Lung (tissue), 13 donors: Measurements from ENCODE around the gene CRACDL. TPM values are rescaled to one million over a fixed set of nuclear protein-coding genes. Genes with fewer than 3 reads are reported as not detected.

Experiments
- ATAC-seq: fragments of 200-7000 bp; cut with Tn5 transposase; one replicate; pipeline ENCODE4 v1.9.1; 2020; ENCODE audit warnings: moderate number of reproducible peaks; ENCODE audit not compliant: insufficient read depth, low FRiP score
- DNase-seq, 3 donors: peaks; one replicate each; pipeline ENCODE4 v3.0.0-alpha.2; 2013 to 2017
- H3K27ac ChIP-seq, 2 donors: one replicate each; pipeline ENCODE4 v1.5.1; 2013; ENCODE audit warnings: mild to moderate bottlenecking in 2 of 2, moderate library complexity in 2 of 2, control low read depth in 1 of 2, inconsistent platforms in 1 of 2, low read depth in 1 of 2, low read length in 1 of 2
- H3K27me3 ChIP-seq, 3 donors: one replicate each; pipeline ENCODE4 v1.5.1; 2013; ENCODE audit warnings: low read length in 2 of 3; ENCODE audit not compliant: control insufficient read depth in 3 of 3, insufficient read depth in 3 of 3
- H3K36me3 ChIP-seq, 4 donors: one replicate each; pipeline ENCODE4 v1.5.1; 2013; ENCODE audit warnings: low read length in 4 of 4, mild to moderate bottlenecking in 1 of 4, moderate library complexity in 1 of 4; ENCODE audit not compliant: control insufficient read depth in 4 of 4, insufficient read depth in 4 of 4
- H3K4me1 ChIP-seq, 5 donors: one replicate each; pipeline ENCODE4 v1.5.1; 2013; ENCODE audit warnings: low read length in 5 of 5, mild to moderate bottlenecking in 2 of 5, moderate library complexity in 1 of 5; ENCODE audit not compliant: control insufficient read depth in 5 of 5, insufficient read depth in 5 of 5
- H3K4me3 ChIP-seq: one replicate; pipeline ENCODE4 v1.5.1; 2013; ENCODE audit warnings: mild to moderate bottlenecking, control low read depth, moderate library complexity
- H3K9ac ChIP-seq, 2 donors: one replicate each; pipeline ENCODE4 v1.5.1; 2013; ENCODE audit warnings: low read length in 2 of 2, control low read depth in 1 of 2; ENCODE audit not compliant: insufficient read depth in 1 of 2
- H3K9me3 ChIP-seq, 4 donors: one replicate each; pipeline ENCODE4 v1.5.1; 2013; ENCODE audit warnings: low read length in 3 of 4, mild to moderate bottlenecking in 1 of 4, moderate library complexity in 1 of 4; ENCODE audit not compliant: control insufficient read depth in 4 of 4, insufficient read depth in 3 of 4
- CTCF ChIP-seq: IDR thresholded peaks from 2 replicates; pipeline ENCODE4 v1.5.1; 2012; ENCODE audit warnings: mild to moderate bottlenecking; ENCODE audit errors: control extremely low read depth, extremely low read depth
- WGBS, 2 donors: extraction: QIAGEN DNeasy Blood & Tissue Kit; methylation state at CpG; one replicate each; pipeline ENCODE4 v1.1.7; 2013; 5-methylcytosine and 5-hydroxymethylcytosine counted together
- polyA plus RNA-seq, 2 donors: library from polyadenylated mRNA; stranded (reverse); fragments of 200-250 nt; gene quantifications; one replicate each; pipeline ENCODE4 v1.2.1, GENCODE V29; 2013
- small RNA-seq: library from RNA; depleted of rRNA; stranded (forward); fragments of <200 nt; gene quantifications from one replicate; pipeline ENCODE3, GENCODE V24; 2014; ENCODE audit warnings: low replicate concordance
- total RNA-seq, 2 donors: library from RNA; depleted of rRNA in 1 of 2; stranded (reverse); fragments of >200 nt in 1 of 2; gene quantifications; one replicate each; pipeline ENCODE4 v1.2.1, GENCODE V29; 2014 to 2021
- donor health status: control.
- donor health status: control.
- donor health status: Bipolar disorder and iron deficiency.
- donor health status: healthy.
- donor health status: DM: yes; HTN: yes; CAD: no.

Gene CRACDL
- total and polyA plus RNA-seq, 4 donors: 8.9 to 28.3 (median 13.2) TPM

DNA sequence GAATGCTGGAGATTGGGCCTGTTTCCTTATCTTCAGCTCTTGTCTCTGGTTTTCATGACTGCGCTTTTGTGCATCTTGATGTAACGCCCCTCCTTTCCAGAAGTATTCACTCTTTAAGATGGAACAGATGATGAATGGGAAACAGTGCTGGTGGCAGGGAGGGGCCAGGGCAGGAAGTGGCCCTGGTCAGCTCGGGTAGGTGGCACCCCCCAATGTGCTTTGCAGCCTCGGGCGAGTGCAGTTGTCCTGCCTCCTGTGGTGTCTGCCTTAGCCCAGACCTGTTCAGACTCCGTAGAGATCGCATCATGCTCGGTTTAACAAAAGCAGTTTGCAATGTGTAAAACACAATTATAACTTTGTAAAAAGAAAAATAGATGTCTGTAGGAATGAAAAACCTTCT lies 188.1 kb downstream of the CRACDL start:
- Histone ChIP-seq H3K9me3 (peaks cover 0 to 2% (median 0%) of the 10 kb centered on the region in 4 donors), H3K27me3 (peaks cover 0 to 23% (median 22%) of the 10 kb centered on the region in 3 donors), H3K36me3 (no peaks in the 10 kb centered on the region), H3K27ac (no peak overlapping the region), H3K4me3 (no peak overlapping the region), H3K4me1 (peaks cover 0 to 10% (median 3%) of the 10 kb centered on the region in 5 donors), H3K9ac (no peak overlapping the region)
- DNase-seq: no peak
- WGBS, 2 donors: 68 to 72% methylated on average over 8 of the region's 8 CpGs
- ATAC-seq: no peak
- no peak for TF ChIP-seq CTCF

DNA sequence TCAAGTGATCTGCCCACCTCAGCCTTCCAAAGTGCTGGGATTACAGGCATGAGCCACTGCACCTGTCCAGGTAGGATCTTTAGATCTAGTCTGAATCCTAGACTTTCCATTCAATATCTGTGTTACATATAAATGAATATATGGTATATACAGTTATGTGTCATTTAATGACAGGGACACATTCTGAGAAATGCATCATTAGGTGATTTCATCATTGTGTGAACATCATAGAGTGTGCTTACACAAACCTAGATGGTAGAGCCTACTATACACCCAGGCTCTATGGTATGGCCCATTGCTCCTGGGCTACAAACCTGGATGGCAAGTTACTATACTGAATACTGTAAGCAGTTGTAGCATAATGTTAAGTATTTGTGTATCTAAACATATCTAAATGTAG lies 189.6 kb downstream of the CRACDL start:
- H3K27me3 ChIP-seq: peaks cover 0 to 13% (median 12%) of the 10 kb centered on the region in 3 donors
- no peak for TF ChIP-seq CTCF
- no peaks in the 10 kb centered on the region for H3K9me3 ChIP-seq
- peaks cover 0 to 10% (median 3%) of the 10 kb centered on the region in 5 donors for H3K4me1 ChIP-seq
- ATAC-seq (no peak), DNase-seq (no peak)
- H3K36me3 ChIP-seq: no peaks in the 10 kb centered on the region
- H3K9ac ChIP-seq: no peak overlapping the region
- H3K4me3 ChIP-seq: no peak overlapping the region
- H3K27ac ChIP-seq: no peak overlapping the region

- no peak overlapping the region for H3K9ac ChIP-seq
- H3K4me3 ChIP-seq: no peak overlapping the region
- H3K27ac ChIP-seq: no peak overlapping the region
- H3K4me1 ChIP-seq: peaks cover 0 to 10% (median 3%) of the 10 kb centered on the region in 5 donors
- H3K27me3 ChIP-seq: peaks cover 0 to 8% (median 4%) of the 10 kb centered on the region in 3 donors
- H3K36me3 ChIP-seq: no peaks in the 10 kb centered on the region
- no peak for ATAC-seq
- no peak for TF ChIP-seq CTCF
- peaks cover 0 to 2% (median 0%) of the 10 kb centered on the region in 4 donors for H3K9me3 ChIP-seq
- WGBS, 2 donors: 87 to 92% methylated on average over 5 of the region's 5 CpGs
- DNase-seq: no peak
Measured at GRCh38 chr2:98744595-98744994, 191.4 kb downstream of the CRACDL start.

Small RNAs within 50 kb of the gene (small RNA-seq; reads per million reads assigned to genes)
- gene RNU4-84P (not detected), gene RNU7-46P (not detected)

Other genes starting within 250 kb of the CRACDL start
- 10 to 100 TPM; 40.2 to 43.7 TPM for gene MGAT4A, start 205.1 kb downstream of the CRACDL start, total RNA-seq
- gene MGAT4A, start 205.1 kb downstream of the CRACDL start, polyA plus RNA-seq: 10 to 100 TPM; 16.1 to 23.5 TPM
- gene C2orf15, start 205.5 kb upstream of the CRACDL start, total RNA-seq: 1 to 10 TPM; 3.6 to 4.8 TPM
- gene C2orf15, start 205.5 kb upstream of the CRACDL start, polyA plus RNA-seq: 1 to 10 TPM; 2.2 to 2.7 TPM
- 10 to 100 TPM; 13.7 to 37.3 TPM for gene TSGA10, start 218.7 kb upstream of the CRACDL start, total RNA-seq
- 1 to 10 TPM; 3.8 to 4.4 TPM for gene TSGA10, start 218.7 kb upstream of the CRACDL start, polyA plus RNA-seq
- gene LIPT1, start 218.7 kb upstream of the CRACDL start, total RNA-seq: 10 to 100 TPM in 1 of 2 donors, 1 to 10 TPM in 1; 6.0 to 11.0 TPM
- gene LIPT1, start 218.7 kb upstream of the CRACDL start, polyA plus RNA-seq: 10 to 100 TPM in 1 of 2 donors, 1 to 10 TPM in 1; 5.3 to 10.5 TPM
- gene MITD1, start 244.8 kb upstream of the CRACDL start, total RNA-seq: 10 to 100 TPM; 17.6 to 34.4 TPM
- gene MITD1, start 244.8 kb upstream of the CRACDL start, polyA plus RNA-seq: 10 to 100 TPM; 34.9 to 57.1 TPM
- gene MRPL30, start 245.0 kb upstream of the CRACDL start, total RNA-seq: 10 to 100 TPM; 20.3 to 34.2 TPM
- 10 to 100 TPM; 15.2 to 19.7 TPM for gene MRPL30, start 245.0 kb upstream of the CRACDL start, polyA plus RNA-seq